Stimulated activated CD4-positive, alpha-beta T cell treated with anti-CD3 and anti-CD28 coated beads, Interleukin-12 subunit alpha, Interleukin-12 subunit beta, amount 100 ng/mL, for 24 hours (primary cell): ENCODE data around the gene RFTN2.
"Not testable (repeated sequence)": the region's sequence is repeated elsewhere in the genome, so short reads cannot be mapped to it uniquely, and the experiment has no call there.

Source experiments
- DNase-seq, 2 experiments: peaks; one replicate each; pipeline ENCODE4 v3.0.0-alpha.2; 2020; ENCODE audit warnings: low read depth in 2 of 2

Gene RFTN2, protein sequence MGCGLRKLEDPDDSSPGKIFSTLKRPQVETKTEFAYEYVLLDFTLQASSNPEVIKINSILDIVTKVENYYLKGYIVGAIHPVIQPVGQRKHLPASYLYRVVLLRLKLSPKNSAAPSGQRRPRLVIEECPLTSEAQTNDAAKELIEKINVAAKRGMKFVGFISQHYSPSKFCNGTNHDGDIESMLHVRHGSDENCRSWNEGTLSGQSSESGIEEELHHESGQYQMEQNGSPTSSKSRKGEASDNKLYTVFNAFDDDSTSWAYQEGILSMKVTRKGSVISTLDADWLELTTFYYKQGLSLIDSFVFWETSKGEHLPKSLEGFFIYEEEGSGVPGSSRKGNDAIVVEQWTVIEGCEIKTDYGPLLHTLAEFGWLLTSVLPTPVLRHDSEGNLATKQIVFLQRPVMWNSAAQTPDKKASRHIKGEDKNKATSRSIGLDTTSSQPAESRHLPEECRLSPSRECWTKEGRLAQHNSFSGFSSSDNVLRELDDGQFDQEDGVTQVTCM

DNA sequence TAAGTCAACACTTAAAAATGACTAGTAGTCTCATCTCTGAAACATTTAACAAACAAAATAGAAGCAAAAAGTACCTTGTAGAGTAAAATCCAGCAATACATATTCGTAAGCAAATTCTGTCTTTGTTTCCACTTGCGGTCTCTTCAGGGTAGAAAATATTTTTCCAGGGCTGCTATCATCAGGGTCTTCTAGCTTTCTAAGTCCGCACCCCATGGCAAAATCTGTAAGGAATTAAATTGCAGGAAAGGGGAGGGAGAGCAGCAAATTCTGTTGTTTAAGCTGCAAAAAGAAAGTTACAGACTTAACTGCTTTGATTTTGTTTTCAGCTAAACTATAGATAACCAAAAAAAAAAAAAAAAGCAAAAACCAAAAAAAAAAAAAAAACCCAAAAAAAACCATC is at the start of gene RFTN2:
Gene RFTN2, minus strand, starts transcription at position 342 of the 400 bp plus-strand sequence. Its CDS starts 129 bp downstream, at position 213.
- DNase-seq: no peak

DNA sequence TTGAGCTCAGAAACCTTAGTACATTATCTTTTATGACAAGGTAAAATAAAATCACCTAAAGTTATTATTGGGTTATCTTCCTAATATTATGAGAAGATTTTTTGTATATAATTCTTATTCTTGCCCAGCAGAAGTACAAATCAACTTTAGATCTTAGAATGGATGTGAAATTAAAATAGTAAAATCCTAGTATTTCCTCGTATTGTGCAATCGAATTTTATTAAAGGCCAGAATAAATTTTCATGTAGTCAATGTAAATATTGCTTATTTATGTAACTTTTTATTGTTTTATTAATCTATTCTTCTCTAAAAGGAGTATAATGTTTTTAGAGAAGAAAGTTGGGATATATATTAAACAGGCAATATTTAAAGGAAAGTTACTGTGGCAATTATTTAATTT is 42.5 kb upstream of the RFTN2 start:
- no peak for DNase-seq

DNA sequence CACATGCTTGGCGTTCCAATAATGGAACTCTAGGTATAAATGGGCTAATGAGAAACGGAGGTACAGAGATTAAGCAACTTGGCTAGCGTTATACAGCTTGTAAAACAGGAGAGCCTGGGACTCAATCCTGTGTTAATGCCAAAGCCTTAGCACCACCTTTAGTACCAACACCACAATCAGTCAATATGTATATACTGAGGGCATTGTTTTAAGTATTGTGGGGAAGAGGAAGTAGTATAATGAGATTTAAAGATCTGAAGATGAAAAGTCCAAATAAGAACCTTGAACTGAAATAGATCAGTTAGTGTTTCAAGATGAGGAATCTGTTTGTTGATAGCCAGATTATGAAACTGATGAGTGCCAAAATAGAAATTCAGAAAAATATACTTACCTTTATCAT is 37.9 kb upstream of the RFTN2 start:
- no peak for DNase-seq

DNA sequence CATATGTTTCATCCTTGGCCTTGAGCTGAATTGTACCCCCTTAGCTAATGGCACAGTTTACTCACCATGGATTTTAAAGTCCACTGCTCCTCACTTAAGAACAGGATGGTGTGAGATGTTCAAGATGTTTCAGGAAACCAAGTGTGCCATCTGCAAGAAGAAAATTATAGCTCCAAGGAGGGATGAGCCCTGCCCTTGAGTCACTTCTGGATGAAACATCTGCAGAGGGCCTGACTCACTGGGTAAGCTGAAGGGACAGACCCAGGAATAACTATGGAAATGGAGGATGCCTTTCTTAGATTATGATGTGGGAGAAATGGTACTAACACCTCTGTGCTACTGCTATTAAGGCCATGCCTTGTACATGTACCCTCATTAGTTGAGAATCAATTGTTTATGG is 36.2 kb upstream of the RFTN2 start:
- DNase-seq: no peak

DNA sequence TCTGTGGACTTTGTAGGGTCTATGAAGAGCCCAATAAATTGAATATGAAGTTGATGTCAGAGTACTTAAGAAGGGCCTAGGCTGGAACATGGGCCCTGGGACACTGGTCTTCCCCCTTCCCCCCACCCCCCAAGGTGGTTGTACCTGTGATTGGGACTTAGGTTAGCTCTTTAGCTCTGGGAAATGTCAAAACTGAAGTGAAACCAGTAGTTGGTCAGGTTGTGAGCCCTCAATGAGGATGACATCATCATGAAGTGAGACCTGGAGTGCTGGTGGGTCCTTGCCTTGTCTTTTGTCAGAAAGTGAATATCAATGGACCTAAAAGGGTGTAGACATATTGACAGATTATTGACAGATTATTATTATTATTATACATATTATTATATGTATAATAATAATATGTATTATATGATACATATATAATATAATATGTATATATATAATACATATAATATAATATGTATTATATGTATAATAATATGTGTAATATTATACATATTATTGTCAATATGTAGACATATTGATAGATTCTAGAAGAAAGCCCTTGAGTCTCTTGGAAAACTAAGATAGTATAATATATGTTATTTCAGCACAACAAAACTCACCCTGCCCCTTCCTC is 35.1 kb upstream of the RFTN2 start:
- DNase-seq: no peak

DNA sequence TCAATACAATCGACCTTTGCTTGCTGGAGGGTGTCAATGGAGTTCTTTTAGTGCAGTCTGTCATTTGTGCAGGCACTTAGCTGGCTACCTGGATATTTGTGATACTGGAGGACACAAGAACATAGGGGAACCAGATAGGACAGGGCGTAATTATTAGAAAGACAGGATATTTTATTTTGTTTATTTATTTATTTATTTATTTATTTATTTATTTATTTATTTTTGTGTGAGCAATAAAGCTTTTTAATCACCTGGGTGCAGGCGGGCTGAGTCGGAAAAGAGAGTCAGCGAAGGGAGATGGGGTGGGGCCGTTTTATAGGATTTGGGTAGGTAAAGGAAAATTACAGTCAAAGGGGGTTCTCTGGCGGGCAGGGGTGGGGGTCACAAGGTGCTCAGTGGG is 33.8 kb upstream of the RFTN2 start:
- not testable (repeated sequence) for DNase-seq

DNA sequence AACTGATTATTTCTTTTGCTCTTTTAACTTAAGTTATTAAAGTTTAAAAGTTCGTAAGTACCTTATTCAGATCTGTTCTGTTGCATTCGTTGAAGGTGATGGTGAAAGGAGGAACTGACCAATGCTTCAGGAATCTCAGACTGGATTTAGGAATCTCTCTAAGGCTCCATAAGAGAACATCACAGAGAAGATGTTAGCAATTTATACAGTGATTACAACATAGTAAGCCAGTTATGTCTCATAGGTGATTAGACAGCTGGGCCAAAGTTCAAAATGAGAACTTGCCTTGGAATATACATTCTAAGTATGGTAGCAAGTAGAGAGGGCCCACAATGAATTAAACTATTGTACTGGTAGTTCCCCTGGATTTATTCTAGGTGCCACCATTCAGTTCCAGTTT is 32.9 kb upstream of the RFTN2 start:
- no peak for DNase-seq

DNA sequence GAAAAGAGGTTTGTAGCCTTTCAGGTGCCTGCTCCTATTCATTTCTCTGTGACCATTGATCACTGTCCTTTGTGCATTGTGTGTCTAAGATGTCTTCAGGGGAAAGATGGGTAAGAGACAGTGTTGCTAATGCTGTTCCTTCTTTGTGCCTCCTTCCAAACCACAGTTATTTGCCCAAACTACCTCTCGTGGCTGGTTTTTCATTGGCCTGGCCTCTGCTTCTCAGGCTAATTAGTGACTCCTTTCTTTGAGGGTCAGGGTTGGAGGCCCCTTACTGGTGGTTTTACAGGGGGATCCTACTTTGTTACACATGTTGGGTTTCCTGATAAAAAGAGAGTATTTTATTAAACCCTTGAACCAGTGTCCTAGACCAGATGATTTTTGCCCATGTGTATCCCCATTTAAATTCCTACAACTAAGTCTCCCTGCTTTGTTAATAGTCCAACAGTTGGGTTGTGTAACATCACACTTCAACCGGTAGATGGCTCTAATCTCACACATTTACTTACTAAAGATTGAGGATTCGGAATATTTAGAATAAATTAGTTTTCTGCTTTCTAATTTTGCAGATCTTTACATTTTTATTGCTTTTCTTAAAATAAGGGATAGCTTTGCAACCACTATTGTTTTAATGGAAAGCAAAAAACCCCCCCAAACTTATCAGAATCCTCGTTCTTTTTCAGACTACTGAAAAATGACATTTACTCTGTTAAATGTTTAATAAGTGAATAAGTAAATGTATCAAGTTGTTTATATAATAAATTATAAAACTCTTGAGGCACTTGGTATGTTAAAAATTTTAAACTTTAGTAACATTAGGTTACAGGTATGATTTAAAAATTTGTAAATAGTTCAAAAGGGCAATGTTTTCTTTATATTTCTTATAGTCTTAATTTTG is 32.2 kb upstream of the RFTN2 start:
- DNase-seq: no peak

DNA sequence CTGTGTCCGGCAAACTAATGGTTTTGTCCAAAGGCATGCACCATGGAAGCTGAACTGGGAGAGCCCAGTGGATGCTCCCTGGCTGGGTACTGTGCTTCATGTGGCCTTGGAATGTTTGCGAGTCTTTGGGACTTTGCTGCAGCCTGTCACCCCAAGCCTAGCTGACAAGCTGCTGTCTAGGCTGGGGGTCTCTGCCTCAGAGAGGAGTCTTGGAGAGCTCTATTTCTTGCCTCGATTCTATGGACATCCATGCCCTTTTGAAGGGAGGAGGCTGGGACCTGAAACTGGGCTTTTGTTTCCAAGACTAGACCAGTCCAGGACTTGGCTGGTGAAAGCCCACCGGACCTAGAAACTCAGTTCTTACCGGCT is 31.4 kb upstream of the RFTN2 start:
- DNase-seq: no peak

DNA sequence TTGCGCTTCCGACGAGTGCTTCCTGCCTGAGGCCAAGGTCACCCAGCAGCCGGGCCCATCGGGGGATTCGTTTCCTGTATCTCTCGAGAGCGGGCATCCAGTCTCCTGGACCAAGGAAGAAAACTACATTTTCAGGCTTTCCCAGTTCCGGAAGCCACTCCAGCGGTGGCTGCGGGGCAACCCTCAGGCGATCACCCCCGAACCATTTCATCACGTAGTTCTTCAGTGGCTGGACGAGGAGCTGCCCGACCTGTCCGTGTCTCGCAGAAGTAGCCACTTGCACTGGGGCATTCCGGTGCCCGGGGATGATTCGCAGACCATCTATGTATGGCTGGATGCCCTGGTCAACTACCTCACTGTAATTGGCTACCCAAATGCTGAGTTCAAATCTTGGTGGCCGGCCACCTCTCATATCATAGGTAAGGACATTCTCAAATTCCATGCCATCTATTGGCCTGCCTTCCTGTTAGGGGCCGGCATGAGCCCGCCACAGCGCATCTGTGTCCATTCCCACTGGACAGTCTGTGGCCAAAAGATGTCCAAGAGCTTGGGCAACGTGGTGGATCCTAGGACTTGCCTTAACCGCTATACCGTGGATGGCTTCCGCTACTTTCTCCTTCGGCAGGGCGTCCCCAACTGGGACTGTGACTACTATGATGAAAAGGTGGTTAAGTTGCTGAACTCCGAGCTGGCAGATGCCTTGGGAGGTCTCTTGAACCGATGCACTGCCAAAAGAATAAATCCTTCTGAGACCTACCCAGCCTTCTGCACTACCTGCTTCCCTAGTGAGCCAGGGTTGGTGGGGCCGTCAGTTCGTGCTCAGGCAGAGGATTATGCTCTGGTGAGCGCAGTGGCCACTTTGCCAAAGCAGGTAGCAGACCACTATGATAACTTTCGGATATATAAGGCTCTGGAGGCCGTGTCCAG is 30.8 kb upstream of the RFTN2 start:
- DNase-seq: no peak

DNA sequence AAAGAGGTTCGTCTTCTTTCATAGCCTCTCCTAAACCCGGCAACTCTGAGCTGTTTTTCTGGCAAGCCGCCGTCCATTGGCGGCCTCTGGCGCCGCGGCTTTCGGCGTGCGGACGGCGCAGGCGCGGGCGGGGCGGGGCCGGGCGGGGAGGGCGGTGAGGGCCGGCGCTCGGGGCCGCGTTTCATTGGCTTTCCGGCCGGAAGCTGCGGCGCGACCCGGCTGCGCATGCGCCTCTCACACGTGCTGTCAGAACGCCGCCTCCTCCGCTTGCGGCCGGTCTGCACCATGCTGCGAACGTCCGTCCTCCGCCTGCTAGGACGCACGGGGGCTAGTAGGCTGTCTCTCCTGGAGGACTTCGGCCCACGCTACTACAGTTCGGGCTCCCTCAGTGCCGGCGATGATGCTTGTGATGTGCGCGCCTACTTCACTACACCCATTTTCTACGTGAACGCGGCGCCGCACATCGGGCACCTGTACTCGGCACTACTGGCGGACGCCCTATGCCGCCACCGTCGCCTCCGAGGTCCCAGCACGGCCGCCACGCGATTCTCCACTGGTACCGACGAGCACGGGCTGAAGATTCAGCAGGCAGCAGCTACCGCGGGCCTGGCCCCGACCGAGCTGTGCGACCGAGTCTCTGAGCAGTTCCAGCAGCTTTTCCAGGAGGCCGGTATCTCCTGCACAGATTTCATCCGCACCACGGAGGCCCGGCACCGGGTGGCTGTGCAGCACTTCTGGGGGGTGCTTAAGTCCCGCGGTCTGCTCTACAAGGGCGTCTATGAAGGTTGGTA is 29.9 kb upstream of the RFTN2 start, which contains the start of gene MARS2:
Gene MARS2, plus strand, starts transcription at position 249 of the 791 bp plus-strand sequence. Its CDS starts 37 bp downstream, at position 286.
- DNase-seq: peak; percentile 84 to 88

DNA sequence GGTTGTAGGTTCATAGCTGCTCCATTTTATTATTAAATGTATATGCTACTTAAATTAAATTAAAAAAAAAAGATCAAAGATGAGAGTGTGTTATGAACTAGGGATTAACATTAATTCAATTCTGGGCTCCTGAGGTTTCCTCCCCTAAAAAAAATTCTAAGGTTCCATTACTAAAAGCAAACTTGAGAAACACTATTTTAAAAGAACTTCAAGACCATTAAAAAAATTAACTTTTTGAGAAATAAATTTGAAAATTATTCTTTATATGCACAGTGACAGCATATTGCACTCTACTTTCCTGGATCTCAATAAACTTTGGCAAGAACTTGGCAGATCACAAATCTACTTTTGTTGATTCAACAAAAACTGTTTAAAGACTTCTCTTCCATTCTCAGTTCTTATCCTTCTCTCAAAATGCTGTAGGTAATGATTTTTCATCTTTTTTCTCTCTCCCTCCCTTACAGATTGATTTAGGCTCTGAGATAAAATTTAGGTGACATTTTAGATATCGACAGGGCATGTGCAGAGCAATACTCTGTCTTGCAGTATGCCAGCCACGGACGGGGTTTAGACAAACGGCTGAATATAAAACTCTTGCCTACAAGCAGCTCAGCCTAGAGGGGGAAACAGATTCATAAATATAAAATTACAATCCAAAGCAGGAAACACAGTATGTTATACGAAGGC is 29.2 kb upstream of the RFTN2 start:
- no peak for DNase-seq

DNA sequence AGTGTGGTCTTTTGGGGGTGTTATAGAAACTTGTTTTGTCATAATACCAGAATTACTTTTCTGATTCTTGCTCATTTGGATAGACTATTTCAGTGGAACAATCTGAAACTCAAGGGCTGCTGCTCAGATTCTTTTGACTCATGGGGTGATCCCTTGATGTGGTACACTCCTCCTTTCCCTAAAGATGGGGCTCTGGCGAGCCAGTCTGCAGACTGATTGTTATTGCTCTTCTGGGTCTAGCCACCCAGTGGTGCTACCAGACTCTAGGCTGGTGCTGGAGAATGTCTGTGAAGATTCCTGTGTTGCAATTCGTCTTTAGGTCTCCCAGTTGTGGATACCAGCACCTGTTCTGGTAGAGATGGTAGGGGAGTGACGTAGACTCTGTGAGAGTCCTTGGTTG is 25.6 kb upstream of the RFTN2 start:
- DNase-seq: no peak

DNA sequence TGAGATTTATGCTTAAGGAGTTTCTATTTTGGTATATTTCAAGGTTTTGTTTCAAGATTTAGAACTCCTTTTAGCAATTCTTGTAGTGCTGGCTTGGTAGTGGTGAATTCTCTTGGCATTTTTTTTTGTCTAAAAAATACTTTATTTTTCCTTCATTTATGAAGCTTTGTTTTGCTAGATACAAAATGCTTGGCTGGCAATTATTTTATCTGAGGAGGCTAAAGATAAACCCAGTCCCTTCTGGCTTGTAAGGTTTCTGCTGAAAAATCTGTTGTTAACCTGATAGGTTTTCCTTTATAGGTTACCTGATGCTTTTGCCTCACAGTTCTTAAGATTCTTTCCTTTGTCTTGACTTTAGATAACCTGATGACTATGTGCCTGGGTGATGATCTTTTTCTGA is 24.3 kb upstream of the RFTN2 start:
- not testable (repeated sequence) for DNase-seq

DNA sequence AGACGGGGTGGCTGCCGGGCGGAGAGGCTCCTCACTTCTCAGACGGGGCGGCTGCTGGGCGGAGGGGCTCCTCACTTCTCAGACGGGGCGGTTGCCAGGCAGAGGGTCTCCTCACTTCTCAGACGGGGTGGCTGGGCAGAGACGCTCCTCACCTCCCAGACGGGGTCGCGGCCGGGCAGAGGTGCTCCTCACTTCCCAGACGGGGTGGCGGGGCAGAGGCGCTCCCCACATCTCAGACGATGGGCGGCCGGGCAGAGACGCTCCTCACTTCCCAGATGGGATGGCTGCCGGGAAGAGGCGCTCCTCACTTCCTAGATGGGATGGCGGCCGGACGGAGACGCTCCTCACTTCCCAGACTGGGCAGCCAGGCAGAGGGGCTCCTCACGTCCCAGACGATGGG is 21.2 kb upstream of the RFTN2 start:
- not testable (repeated sequence) for DNase-seq

DNA sequence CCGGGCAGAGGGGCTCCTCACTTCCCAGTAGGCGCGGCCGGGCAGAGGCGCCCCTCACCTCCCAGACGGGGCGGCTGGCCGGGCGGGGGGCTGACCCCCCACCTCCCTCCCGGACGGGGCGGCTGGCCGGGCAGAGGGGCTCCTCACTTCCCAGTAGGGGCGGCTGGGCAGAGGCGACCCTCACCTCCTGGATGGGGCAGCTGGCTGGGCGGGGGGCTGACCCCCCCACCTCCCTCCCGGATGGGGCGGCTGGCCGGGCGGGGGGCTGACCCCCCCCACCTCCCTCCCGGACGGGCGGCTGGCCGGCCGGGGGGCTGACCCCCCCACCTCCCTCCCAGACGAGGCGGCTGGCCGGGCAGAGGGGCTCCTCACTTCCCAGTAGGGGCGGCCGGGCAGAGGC is 20.6 kb upstream of the RFTN2 start:
- not testable (repeated sequence) for DNase-seq

DNA sequence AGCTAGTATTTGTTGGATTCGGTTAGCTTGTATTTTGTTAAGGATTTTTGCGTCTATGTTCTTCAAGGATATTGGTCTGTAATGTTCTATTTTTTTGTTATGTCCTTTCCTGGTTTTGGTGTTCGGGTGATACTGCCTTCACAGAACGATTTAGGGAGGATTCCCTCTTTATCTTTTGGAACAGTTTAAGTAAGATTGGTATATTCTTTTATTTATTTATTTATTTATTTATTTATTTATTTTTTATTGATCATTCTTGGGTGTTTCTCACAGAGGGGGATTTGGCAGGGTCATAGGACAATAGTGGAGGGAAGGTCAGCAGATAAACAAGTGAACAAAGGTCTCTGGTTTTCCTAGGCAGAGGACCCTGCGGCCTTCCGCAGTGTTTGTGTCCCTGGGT is 19.8 kb upstream of the RFTN2 start:
- not testable (repeated sequence) for DNase-seq

DNA sequence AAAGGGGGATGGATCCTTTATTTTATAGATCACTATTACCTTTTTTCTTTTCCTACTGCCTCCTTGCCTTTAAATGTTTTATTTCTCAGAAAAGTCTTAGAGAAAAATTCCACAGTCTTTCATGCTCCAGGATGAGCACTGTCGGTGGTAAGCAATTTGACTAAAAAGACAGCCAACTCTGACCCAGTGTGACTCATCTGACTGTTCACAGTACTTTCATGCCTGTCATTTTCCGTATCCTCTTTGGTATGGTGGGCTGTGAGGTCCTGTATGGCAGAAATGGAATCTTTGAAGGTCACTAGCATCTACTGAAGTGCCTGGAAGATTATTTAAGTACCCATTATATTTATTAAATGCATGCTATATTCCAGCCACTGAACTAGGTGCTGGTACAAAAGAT is 2.1 kb upstream of the RFTN2 start:
- no peak for DNase-seq

DNA sequence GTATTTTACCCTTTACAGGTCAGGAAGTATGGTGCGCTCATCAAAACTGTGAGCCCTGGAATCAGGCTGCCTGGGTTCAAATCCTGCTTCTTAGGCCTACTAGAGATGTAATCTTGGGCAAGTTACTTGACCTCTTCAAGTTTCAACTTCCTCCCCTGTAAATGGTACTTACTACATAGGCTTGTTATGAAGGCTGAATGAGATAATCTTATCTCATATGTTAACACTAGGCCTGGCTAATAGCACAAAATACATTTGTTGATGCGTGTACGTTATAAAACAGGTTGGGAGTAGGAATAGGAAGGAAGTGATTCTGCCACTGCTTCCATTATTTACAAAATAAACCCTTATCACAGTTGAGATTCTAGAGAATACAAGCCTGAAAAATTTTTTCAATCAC is 1.7 kb upstream of the RFTN2 start:
- no peak for DNase-seq
